HCT116 (cell line): ENCODE data around the gene NACC2.

Source experiments
- ELF1 ChIP-seq: IDR thresholded peaks from 2 replicates; pipeline ENCODE4 v1.6.1; 2012; ENCODE audit warnings: low read depth, borderline replicate concordance
- EZH2phosphoT487 ChIP-seq: fragments of 200-600 bp; IDR thresholded peaks from 2 replicates; pipeline ENCODE4 v1.6.1; 2018; ENCODE audit warnings: antibody characterized with exemption, borderline replicate concordance
- POLR2AphosphoS5 ChIP-seq: IDR thresholded peaks from 2 replicates; pipeline ENCODE4 v1.6.1; 2011; ENCODE audit warnings: mild to moderate bottlenecking, low read depth, low read length, moderate library complexity
- SIN3A ChIP-seq: IDR thresholded peaks from 2 replicates; pipeline ENCODE4 v1.6.1; 2012; ENCODE audit warnings: low read depth
- TF ChIP-seq, protein P1 (sequence below), 3 experiments: fragments of 200-600 bp in 1 of 3; sonication (generic) in 1 of 3; IDR thresholded peaks in 2 of 3; conservative IDR thresholded peaks in 1 of 3; 2 replicates each; pipeline ENCODE4 v1.5.1; 2012 to 2017; ENCODE audit warnings: low read depth in 2 of 3, low read length in 2 of 3, antibody characterized with exemption in 1 of 3, borderline replicate concordance in 1 of 3, control low read depth in 1 of 3, mild to moderate bottlenecking in 1 of 3, mixed read lengths in 1 of 3, mixed run types in 1 of 3, moderate library complexity in 1 of 3; ENCODE audit not compliant: insufficient read depth in 1 of 3
- TF ChIP-seq, protein P2 (sequence below): IDR thresholded peaks from 2 replicates; pipeline ENCODE4 v1.6.1; 2012; ENCODE audit warnings: low read depth

DNA sequence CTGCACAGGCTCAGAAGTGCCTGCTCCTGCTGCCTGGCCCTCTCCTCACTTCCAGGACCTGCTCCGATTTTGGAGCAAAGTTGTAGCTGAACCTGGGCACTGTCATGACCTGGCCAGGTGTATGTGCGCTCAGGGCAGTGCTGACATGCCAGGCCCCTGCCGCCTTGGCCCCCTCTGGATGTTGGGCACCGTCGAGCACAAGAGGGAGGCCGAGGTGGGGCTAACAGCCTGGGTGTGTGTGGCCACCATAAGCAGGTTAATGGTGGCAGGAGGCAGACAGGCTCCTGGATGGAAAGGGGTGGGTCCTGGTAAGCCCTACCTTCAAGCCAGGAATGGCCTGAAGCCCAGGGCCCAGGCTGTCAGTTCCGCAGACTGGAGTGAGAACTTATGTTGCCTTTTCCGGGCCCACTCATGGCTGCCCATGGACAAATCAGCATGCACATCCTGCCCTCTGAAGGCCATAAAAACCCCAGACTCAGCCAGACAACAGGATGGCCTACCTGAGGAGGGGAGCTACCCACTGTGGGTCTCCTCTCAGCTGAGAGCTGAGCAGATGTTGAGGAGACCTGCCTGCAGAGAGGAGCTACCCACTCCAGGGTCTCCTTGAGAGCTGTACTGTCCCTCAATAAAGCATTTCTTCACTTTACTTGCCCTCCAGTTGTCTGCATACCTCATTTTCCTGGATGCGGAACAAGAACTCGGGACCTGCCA, 66.2 kb downstream of the NACC2 start:
- no peak for TF ChIP-seq POLR2AphosphoS5
- no peak for TF ChIP-seq ELF1
- TF ChIP-seq, protein P1, sequence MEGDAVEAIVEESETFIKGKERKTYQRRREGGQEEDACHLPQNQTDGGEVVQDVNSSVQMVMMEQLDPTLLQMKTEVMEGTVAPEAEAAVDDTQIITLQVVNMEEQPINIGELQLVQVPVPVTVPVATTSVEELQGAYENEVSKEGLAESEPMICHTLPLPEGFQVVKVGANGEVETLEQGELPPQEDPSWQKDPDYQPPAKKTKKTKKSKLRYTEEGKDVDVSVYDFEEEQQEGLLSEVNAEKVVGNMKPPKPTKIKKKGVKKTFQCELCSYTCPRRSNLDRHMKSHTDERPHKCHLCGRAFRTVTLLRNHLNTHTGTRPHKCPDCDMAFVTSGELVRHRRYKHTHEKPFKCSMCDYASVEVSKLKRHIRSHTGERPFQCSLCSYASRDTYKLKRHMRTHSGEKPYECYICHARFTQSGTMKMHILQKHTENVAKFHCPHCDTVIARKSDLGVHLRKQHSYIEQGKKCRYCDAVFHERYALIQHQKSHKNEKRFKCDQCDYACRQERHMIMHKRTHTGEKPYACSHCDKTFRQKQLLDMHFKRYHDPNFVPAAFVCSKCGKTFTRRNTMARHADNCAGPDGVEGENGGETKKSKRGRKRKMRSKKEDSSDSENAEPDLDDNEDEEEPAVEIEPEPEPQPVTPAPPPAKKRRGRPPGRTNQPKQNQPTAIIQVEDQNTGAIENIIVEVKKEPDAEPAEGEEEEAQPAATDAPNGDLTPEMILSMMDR (IDR thresholded peaks at IDR 0.05 in 2 of 3, conservative IDR thresholded peaks at IDR 0.05 in 1 of 3; ENCODE audit: borderline replicate concordance in 1 of 3, insufficient read depth in 1 of 3, low read depth in 2 of 3, low read length in 2 of 3) = no peak
- TF ChIP-seq SIN3A = no peak
- no peak for TF ChIP-seq EZH2phosphoT487
- TF ChIP-seq, protein P2, sequence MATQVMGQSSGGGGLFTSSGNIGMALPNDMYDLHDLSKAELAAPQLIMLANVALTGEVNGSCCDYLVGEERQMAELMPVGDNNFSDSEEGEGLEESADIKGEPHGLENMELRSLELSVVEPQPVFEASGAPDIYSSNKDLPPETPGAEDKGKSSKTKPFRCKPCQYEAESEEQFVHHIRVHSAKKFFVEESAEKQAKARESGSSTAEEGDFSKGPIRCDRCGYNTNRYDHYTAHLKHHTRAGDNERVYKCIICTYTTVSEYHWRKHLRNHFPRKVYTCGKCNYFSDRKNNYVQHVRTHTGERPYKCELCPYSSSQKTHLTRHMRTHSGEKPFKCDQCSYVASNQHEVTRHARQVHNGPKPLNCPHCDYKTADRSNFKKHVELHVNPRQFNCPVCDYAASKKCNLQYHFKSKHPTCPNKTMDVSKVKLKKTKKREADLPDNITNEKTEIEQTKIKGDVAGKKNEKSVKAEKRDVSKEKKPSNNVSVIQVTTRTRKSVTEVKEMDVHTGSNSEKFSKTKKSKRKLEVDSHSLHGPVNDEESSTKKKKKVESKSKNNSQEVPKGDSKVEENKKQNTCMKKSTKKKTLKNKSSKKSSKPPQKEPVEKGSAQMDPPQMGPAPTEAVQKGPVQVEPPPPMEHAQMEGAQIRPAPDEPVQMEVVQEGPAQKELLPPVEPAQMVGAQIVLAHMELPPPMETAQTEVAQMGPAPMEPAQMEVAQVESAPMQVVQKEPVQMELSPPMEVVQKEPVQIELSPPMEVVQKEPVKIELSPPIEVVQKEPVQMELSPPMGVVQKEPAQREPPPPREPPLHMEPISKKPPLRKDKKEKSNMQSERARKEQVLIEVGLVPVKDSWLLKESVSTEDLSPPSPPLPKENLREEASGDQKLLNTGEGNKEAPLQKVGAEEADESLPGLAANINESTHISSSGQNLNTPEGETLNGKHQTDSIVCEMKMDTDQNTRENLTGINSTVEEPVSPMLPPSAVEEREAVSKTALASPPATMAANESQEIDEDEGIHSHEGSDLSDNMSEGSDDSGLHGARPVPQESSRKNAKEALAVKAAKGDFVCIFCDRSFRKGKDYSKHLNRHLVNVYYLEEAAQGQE = no peak
